ENCODE results near the gene HEMK1.

The HEMK1 gene

GRCh38 chr3:50573566-50574443, 4.5 kb downstream of the HEMK1 start:
- DNase-seq (ENCODE audit: low read depth, low spot score), result peak; percentile 55

- DNase-seq (ENCODE audit: low read depth, low spot score), result no peak
Observed at GRCh38 chr3:50574444-50574831, 5.1 kb downstream of the HEMK1 start.

- no peak for DNase-seq (ENCODE audit: low read depth, low spot score)
Observed at GRCh38 chr3:50575372-50575771, 6.0 kb downstream of the HEMK1 start.

GRCh38 chr3:50577348-50577747, 8.0 kb downstream of the HEMK1 start:
- DNase-seq (ENCODE audit: low read depth, low spot score), result no peak

GRCh38 chr3:50580683-50581458, 11.5 kb downstream of the HEMK1 start:
- DNase-seq (ENCODE audit: low read depth, low spot score), result no peak

- no peak for DNase-seq (ENCODE audit: low read depth, low spot score)
Observed at GRCh38 chr3:50581459-50581842, 12.1 kb downstream of the HEMK1 start.

GRCh38 chr3:50582083-50582482, 12.8 kb downstream of the HEMK1 start:
- DNase-seq (ENCODE audit: low read depth, low spot score), result no peak

GRCh38 chr3:50583897-50584296, 14.6 kb downstream of the HEMK1 start:
- DNase-seq (ENCODE audit: low read depth, low spot score), result no peak

GRCh38 chr3:50584391-50584790, 15.1 kb downstream of the HEMK1 start:
- DNase-seq (ENCODE audit: low read depth, low spot score), result no peak

- DNase-seq (ENCODE audit: low read depth, low spot score), result no peak
Observed at GRCh38 chr3:50585919-50586762, 16.8 kb downstream of the HEMK1 start.

- no peak for DNase-seq (ENCODE audit: low read depth, low spot score)
Observed at GRCh38 chr3:50586763-50587070, 17.4 kb downstream of the HEMK1 start.

GRCh38 chr3:50587373-50587772, 18.1 kb downstream of the HEMK1 start:
- DNase-seq (ENCODE audit: low read depth, low spot score), result no peak

GRCh38 chr3:50587806-50588758, 18.8 kb downstream of the HEMK1 start:
- peak; percentile 56 for DNase-seq (ENCODE audit: low read depth, low spot score)

- no peak for DNase-seq (ENCODE audit: low read depth, low spot score)
Observed at GRCh38 chr3:50588759-50589433, 19.6 kb downstream of the HEMK1 start.

GRCh38 chr3:50591196-50591741, 21.9 kb downstream of the HEMK1 start:
- no peak for DNase-seq (ENCODE audit: low read depth, low spot score)

- no peak for DNase-seq (ENCODE audit: low read depth, low spot score)
Observed at GRCh38 chr3:50592568-50592967, 23.2 kb downstream of the HEMK1 start.

- no peak for DNase-seq (ENCODE audit: low read depth, low spot score)
Observed at GRCh38 chr3:50594253-50594785, 25.0 kb downstream of the HEMK1 start.

GRCh38 chr3:50599115-50599715, 29.9 kb downstream of the HEMK1 start:
- DNase-seq (ENCODE audit: low read depth, low spot score), result no peak

GRCh38 chr3:50599716-50600118, 30.4 kb downstream of the HEMK1 start:
- DNase-seq (ENCODE audit: low read depth, low spot score), result no peak

Measured in activated CD4-positive, CD25-positive, alpha-beta regulatory T cell treated with anti-CD3 and anti-CD28 coated beads, Interleukin-2, amount 50 U/mL, for 16 hours (primary cell).